ENCODE data around the gene ADAMTS4.

The ADAMTS4 gene

DNA sequence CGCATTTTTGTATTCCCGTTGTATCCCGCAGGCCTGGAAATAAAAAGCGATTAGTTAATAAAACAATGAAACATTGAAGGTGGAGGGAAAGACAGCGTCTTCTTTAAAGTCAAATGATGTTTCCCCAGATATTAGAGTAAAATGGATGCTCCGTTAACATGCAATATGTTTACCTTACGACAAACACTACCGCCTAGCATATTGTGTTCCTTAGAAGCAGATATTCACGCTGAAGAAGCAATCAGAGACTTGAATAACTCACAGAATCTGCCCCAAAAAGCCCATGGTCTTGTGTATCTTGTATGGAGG, 21.0 kb downstream of the ADAMTS4 start:
- H3K4me1 ChIP-seq: peaks cover 0 to 28% (median 20%) of the 10 kb centered on the region in 4 donors
- H3K27ac ChIP-seq: peak overlapping the region; percentile 89 to 94
- TF ChIP-seq, protein P1, sequence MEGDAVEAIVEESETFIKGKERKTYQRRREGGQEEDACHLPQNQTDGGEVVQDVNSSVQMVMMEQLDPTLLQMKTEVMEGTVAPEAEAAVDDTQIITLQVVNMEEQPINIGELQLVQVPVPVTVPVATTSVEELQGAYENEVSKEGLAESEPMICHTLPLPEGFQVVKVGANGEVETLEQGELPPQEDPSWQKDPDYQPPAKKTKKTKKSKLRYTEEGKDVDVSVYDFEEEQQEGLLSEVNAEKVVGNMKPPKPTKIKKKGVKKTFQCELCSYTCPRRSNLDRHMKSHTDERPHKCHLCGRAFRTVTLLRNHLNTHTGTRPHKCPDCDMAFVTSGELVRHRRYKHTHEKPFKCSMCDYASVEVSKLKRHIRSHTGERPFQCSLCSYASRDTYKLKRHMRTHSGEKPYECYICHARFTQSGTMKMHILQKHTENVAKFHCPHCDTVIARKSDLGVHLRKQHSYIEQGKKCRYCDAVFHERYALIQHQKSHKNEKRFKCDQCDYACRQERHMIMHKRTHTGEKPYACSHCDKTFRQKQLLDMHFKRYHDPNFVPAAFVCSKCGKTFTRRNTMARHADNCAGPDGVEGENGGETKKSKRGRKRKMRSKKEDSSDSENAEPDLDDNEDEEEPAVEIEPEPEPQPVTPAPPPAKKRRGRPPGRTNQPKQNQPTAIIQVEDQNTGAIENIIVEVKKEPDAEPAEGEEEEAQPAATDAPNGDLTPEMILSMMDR (IDR thresholded peaks at IDR 0.05): no peak
- no peaks in the 10 kb centered on the region for H3K27me3 ChIP-seq
- no peak for DNase-seq
- H3K9me3 ChIP-seq: no peaks in the 10 kb centered on the region
- intact Hi-C loops (cut with DNase I; ENCODE audit: low total_unique reads): no loop called here
- peaks cover 7 to 32% (median 12%) of the 10 kb centered on the region in 3 donors for H3K36me3 ChIP-seq
- peak overlapping the region; percentile 66 to 81 for H3K4me3 ChIP-seq

DNA sequence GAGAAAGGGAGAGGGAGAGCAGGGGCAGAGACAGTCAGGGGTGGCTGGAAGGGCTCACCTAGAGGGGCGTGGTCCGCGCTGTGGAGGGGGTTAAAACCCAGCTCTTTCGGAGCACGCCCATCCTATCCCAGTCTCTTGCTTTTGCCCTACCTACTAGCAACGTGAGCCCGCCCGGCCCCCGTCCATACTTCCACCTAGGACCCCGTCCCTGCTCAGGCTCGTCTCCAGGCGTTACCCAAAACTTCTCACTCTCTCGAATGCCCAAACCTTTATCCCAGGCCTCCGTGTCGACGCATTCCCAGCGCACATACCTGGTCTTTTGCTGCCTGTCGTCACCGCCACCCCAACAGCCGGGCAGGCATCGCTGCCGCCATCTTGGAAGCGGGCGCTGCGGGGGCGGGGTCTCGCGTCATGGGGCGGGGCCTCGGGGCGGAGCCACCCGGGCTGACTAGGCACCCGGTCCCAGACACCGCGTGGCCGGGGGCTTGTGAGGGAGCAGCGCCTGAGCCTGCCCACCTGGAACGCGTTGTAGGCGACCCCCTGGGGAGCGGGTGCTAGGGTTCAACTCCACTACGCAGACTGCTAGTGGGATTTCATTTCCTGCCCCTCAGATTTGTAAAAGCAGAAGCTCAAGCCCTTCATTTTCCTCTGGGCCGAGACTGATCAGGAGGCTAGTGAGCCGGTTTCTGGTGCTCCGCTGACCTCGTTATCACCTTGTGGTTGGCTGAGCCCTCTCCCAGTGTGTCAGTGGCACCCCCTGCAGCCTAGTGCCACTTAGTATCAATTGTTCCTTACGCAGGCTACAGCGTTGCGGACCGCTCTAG, 21.5 kb downstream of the ADAMTS4 start, which contains the start of gene B4GALT3:
Gene B4GALT3, minus strand, starts transcription at position 396 of the 824 bp plus-strand sequence. CDS start 1,447 bp downstream, outside the sequence.
- peaks cover 0 to 33% (median 24%) of the 10 kb centered on the region in 4 donors for H3K4me1 ChIP-seq
- peak within 1 kb of the TSS; percentile 66 to 81 for H3K4me3 ChIP-seq
- no peaks in the 10 kb centered on the region for H3K9me3 ChIP-seq
- intact Hi-C loops (cut with DNase I; ENCODE audit: low total_unique reads): no loop called here
- DNase-seq: peak; percentile 89 to 93
- H3K27ac ChIP-seq: peak within 1 kb of the TSS; percentile 89 to 94
- TF ChIP-seq, protein P1 (IDR thresholded peaks at IDR 0.05): no peak
- peaks cover 10 to 35% (median 12%) of the 10 kb centered on the region in 3 donors for H3K36me3 ChIP-seq
- no peaks in the 10 kb centered on the region for H3K27me3 ChIP-seq

DNA sequence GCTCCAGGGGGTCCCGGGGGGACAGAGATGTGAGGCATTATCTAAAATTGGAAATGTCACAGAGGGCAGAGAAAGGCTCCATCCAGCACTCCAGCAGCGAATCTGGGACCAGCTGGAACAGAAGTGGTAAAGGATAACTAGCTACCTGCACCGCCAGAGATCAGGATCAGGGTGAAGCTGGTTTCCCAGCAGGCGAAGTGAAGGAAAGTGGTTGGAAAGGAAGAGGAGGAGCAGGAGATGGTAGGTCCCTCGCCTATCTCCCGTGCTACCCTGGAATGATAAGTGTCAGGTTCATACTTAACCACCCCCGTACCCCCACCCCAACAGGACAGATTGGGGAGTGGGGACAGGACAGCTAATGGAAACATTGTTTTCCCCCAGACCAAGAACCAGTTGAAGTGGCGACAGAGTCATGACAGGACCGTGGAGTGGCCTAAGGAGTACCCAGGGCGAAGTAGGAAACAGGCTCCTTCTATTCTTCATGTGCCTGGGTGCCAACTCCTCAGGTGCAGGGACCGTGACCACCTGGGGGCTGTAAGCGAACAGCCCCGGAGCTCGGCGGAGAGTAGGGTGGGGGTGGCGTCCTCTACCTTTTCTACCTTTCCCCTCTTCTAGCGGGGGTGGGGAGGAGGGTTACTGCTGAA, 22.3 kb downstream of the ADAMTS4 start:
- Histone ChIP-seq H3K4me3 (peak overlapping the region; percentile 66 to 81), H3K4me1 (peaks cover 0 to 40% (median 25%) of the 10 kb centered on the region in 4 donors), H3K36me3 (peaks cover 15 to 43% (median 17%) of the 10 kb centered on the region in 3 donors), H3K27ac (peak overlapping the region; percentile 89 to 94), H3K27me3 (no peaks in the 10 kb centered on the region), H3K9me3 (no peaks in the 10 kb centered on the region)
- no peak for DNase-seq
- intact Hi-C loops (cut with DNase I; ENCODE audit: low total_unique reads): no loop called here
- TF ChIP-seq, protein P1 (IDR thresholded peaks at IDR 0.05): no peak

DNA sequence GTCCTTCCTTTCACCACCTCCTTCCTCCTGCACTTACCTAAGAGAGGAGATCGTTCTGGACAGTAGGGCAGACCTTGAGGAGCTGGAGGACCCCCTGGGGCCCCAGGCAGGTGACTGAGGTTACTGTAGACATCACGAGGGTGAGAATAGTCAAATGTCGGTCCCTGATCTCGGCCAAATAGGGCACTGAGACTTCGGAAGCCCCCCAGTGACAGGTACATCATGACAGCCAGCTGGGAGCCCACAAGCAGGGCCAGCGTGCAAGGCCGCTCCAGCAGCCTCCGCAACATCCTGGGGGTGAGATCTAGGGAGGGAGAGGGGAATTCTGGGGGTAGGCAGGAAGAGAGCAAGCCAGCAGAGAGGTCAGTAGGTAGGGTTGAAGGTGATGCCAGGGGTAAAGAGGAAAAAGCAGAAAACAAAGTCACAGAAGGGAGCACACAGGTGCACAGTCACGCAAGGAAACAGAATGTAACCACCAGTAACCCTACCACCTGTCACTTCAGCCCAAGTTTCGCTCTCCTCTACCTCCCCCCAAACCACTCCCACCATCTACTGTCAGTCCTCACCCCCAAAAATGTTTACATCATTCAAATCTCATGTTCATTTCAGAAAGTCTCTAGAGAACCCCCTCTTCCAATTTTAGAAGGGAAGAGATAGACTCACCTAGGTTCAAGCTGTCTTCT, 22.9 kb downstream of the ADAMTS4 start:
- Histone ChIP-seq H3K4me3 (peak overlapping the region; percentile 66 to 81), H3K36me3 (peaks cover 20 to 49% (median 24%) of the 10 kb centered on the region in 3 donors), H3K27ac (peak overlapping the region; percentile 89 to 94), H3K4me1 (peaks cover 0 to 46% (median 25%) of the 10 kb centered on the region in 4 donors), H3K9me3 (no peaks in the 10 kb centered on the region), H3K27me3 (no peaks in the 10 kb centered on the region)
- intact Hi-C loops (cut with DNase I; ENCODE audit: low total_unique reads): no loop called here
- TF ChIP-seq, protein P1 (IDR thresholded peaks at IDR 0.05): no peak
- no peak for DNase-seq

DNA sequence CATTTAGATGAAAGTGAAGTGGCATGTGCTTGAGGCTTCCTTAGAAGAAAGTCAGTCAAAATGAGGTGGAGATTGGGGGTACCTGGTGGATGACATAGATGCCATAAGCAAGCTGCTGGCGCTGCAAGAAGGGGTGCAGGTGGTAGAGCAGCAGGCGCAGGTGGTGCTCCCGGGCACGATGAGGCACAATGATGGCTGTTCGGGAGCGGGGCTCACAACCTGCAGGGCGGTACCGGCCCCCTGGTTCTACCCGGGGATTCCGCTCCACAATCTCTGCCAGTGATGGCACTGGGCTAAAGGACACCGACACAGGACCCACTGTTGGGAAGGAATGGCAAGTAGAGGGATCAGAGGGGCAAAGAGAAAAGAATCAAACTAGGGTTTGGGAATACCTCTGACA, 23.9 kb downstream of the ADAMTS4 start:
- H3K4me3 ChIP-seq: no peak overlapping the region
- H3K27ac ChIP-seq: no peak overlapping the region
- H3K4me1 ChIP-seq: peaks cover 0 to 46% (median 25%) of the 10 kb centered on the region in 4 donors
- intact Hi-C loops (cut with DNase I; ENCODE audit: low total_unique reads): no loop called here
- no peaks in the 10 kb centered on the region for H3K9me3 ChIP-seq
- DNase-seq: no peak
- TF ChIP-seq, protein P1 (IDR thresholded peaks at IDR 0.05): no peak
- no peaks in the 10 kb centered on the region for H3K27me3 ChIP-seq
- H3K36me3 ChIP-seq: peaks cover 20 to 59% (median 34%) of the 10 kb centered on the region in 3 donors

All from tibial artery (tissue), 4 donors.